GM20431 (cell line): Measurements from ENCODE around the gene CUZD1.

ENCODE experiments used
- in situ Hi-C: fragments of 300-500 bp; cut with MseI, MboI; formaldehyde crosslinking; loops from one replicate; pipeline ENCODE4 v1.15.0; 2020; ENCODE audit warnings: low sequenced_read_pairs; ENCODE audit not compliant: unreplicated experiment

Gene CUZD1

DNA sequence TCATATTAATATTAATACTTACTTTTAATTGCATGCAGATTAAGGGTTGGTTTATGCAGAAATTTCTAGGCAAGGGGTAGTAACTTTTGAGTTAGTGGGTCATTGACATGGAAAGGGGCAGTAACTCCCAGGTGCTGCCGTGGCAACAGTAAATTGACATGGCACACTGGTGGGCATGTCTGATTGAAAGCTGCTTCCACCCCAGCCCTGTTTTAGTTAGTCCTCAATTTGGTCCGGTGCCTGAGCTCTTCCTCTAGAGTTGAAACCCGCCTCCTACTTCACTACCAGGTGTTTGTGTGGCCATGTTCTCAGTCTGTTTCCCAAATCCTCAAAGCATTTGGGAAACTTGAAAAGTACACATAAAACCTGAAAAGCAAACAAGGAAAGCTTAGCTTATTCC lies 18.4 kb downstream of the CUZD1 start:
- in situ Hi-C loops: no loop called here

DNA sequence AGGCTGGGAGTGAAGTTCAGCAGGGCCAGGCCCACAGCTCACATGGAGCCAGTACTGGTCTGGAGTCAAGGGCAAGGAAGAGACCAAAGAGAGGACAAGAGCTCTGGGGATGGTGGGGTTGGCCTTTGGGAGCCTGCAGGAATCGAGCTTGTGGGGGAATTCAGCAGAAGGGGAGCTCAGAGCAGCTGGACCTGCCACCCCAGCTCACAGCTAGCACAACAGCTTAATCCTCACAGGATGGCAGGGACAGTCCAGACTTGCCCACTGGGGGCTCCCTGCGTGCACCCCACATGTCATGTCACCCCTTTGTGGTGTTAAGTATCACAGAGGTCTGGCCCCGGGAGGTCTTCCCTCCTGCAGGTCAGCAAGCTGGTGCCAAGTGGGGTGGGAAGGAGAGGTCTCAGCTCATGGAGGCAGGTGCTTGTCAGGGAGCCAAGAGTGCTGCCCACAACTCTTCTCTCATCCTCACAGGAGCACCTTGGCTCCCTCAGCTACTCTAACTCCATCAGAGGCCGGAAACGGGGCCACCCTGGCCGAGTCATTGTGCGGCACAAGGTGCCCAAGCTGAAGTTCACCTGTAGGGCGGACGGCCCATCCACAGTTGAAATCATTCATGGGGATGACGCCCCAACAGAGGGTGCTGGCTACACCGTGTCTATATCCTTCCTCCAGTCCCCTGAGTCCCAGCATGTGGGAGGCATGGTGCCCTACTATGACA lies 22.5 kb downstream of the CUZD1 start:
- in situ Hi-C loops: no loop called here

DNA sequence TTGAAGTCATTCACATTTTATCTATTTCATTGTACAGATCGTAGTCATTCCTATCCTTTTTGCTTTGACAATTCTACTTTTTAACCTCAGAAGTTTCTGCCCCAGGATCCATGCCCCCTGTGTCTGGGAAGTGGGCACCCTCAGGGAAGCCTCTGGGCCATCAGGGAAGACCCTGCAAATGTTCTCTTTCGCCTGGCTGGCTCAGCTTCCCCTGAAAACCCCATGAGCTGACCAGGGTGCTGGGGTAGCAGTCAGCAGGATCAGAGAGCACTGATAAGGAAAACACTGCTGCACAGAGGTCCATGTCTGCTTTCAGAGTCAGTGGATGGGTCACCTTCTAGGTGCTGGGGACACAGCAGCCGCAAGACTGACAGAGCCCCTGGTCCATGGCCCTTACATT lies 23.8 kb downstream of the CUZD1 start:
- in situ Hi-C loops: no loop called here

DNA sequence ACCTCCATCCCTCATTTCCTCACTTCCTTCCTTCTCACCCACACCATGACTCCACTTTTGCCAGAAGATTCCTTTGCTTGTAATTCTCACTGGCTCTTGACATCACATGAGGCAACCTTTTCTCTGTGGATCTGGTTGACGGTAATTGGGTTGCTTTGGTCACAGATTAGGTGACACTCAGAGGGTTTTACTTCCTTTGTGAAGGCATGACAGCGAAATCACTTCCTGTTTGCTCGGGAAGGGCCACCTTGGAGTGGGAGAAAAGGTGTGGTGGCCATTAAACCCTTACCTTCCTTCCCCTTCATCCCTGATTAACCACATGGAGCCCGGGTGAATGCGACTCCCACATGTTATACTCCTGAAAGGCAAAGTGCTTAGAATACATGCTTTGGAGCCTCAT lies 30.2 kb downstream of the CUZD1 start:
- in situ Hi-C loops: no loop called here

DNA sequence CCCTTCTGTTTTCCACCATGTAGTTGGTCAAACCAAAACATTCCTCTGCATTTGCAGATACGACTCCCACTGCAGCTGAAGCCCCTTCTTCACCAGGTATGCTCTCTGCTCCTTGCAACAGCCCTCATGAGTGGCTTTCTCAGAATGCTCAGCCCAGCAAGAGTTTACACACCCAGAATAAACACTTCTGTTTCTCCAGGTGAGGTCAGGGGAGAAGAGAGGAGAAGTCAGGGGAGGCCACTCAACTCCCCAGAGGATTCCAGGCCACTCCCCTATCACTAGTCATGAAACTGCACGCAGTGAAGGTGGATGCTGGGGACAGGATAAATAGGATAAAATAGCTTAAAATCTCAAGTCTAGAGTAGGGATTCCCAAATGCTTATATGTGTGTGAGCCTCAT lies 31.2 kb downstream of the CUZD1 start:
- in situ Hi-C loops: no loop called here

DNA sequence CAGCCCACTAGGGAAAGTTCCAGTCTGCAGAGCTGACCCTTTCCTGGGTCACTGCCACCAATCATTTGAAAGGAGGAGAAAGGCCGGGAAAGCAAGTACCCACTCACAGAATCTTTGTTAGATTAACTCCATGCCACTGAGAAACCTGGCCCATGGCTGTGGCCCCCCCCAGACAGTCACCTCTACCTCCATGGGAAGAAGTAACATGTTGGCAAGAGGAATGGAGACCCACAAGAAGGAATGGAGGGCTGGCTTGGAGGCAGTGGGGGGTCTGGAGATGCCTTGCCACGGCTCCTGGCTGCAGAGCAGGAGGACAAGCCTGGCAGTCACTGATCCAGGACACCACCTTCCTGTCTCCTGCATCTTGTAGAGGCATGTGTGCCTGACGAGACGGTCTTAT lies 32.9 kb downstream of the CUZD1 start:
- in situ Hi-C loops: no loop called here

DNA sequence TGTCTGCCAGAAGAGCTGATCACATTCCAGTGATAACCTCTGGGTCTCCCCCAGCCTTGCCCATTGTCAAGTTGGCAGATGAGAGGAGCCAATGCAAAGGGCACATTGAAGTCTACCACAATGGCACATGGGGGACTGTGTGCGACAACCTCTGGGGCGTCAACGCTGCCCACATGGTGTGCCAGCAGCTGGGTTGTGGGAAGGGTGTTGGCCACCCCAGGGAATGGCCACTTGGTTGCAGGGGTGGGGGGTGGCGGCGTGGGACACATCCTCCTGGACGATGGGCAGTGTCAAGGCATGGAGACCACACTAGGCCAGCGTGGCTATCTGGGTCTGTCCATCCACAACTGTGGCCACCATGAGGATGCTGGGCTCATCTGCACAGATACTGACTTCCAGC lies 43.4 kb downstream of the CUZD1 start:
- in situ Hi-C loops: no loop called here

DNA sequence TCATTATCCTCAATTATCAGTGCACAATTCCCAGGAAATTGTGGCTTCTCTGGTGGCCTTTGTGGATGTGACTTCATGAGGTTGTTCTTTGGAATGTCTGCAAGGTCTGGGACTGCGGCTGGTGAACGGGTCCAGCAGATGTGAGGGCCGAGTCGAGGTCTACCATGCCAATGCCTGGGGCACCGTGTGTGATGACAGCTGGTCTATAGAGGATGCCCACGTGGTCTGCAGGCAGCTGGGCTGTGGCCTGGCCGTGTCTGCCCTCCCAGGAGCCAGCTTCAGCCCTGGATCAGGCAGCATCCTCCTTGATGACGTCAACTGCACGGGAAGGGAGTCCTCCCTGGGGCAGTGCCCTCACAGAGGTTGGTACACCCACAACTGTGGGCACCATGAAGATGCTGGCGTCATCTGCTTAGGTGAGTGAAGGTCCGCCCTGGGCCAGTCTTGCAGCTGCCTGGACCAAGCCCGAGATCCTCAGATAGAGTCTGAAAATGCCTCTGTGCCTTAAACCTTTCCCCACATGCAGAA lies 46.9 kb downstream of the CUZD1 start:
- in situ Hi-C loops: no loop called here

DNA sequence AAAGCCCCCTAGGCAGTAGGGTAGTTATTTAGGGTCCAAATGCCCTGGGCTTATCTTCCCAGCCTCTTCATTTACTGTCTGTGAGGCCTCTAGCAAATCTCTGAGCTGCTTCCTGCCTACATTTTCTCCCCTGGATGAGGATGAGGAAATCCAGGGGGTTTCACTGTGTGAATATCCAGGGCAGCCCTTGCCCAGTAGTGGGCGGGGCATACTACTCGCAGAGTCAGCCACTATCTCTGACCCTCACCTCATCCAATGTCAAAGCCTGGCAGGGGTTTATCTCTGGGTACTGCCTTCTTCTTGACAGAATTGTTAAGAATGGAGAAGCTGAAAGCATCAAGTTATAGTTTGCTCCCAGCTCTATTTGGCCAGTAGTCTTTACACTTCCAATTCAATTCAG lies 48.9 kb downstream of the CUZD1 start:
- in situ Hi-C loops: no loop called here

DNA sequence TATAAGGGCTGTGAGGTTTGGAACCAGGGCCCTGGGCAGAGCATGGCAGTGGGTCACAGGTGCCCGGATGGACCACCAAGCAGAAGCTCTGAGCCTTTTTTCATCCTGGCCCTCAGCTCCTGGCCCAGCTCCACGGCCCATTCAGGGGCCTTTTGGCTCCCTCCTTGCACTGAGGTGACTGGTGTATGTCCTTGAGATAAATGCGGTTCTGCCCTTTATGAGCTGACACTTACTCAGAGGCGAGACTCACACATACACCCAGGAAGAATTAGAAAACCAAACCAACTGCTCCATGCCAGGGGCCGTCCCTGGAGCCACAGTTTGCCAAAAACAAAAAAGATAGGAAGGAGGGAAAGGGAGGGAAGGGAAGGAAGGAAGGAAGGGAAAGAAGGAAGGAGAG lies 49.7 kb downstream of the CUZD1 start:
- in situ Hi-C loops: no loop called here

DNA sequence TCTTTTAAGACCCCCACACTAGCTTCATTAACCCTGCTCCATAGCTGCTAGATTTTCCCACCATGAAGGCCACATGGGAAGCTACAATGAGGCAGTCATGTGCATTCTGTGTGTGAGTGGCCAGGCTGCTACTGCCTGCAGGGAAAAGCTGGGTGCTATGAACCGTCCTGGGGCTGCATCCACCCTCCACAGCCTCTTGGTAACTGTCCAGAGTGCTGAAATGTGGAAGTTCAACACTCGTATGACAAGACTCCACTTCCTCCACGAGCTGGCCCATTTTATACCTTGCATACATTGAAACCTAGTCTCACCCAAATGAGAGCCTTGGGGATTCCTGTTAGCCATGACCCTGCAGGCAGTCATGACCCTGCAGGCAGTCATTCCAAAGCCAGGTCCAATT lies 59.4 kb downstream of the CUZD1 start:
- in situ Hi-C loops: no loop called here

DNA sequence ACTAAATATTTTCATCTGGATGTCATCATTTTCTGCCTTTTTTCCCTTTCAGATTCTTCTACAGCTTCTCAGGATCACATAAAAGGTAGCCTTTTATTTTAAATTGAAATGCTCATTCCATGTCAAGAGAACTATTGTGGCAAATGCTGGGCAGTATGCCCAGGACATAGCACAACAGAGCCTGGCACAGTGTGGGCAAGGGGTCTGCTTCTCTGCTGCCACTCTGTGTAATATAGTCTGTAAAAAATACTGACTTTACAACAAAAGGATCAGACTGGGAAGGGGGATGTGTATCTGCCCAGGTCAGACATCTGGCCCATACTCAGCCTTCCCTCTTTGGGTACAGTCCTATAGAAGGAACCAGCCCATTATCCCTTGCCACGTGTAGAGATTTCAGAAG lies 62.7 kb downstream of the CUZD1 start:
- in situ Hi-C loops: no loop called here
